IMR-90 (cell line): ENCODE measurements around the gene B3GALT4. TPM values are rescaled to one million over a fixed set of nuclear protein-coding genes. Genes with fewer than 3 reads are reported as not detected.

Source experiments
- ATAC-seq: fragments of 200-7000 bp; cut with Tn5 transposase; 2 replicates; pipeline ENCODE4 v1.9.1; 2020; ENCODE audit warnings: low read depth, mild to moderate bottlenecking, moderate library complexity
- BruUV-seq: library from RNA; stranded (reverse); fragments of 400-500 nt; replicated peaks from 2 replicates; lab custom pipeline; 2021; lab: Mats Ljungman, UMichigan
- CTCF ChIA-PET: fragments of 300-600 bp; formaldehyde crosslinking; extraction: SDS; loops from one replicate; lab custom pipeline; 2021; ENCODE audit warnings: antibody characterized with exemption; lab: Yijun Ruan, JAX
- POLR2A ChIA-PET: fragments of 300-600 bp; sonication (Branson Sonifier 250); formaldehyde crosslinking; loops from one replicate; lab custom pipeline; 2022; ENCODE audit warnings: antibody characterized with exemption; ENCODE audit not compliant: unreplicated experiment; lab: Charles Lee
- DNase-seq: peaks from one replicate; pipeline ENCODE4 v3.0.0; 2013
- H2AFZ ChIP-seq: replicated peaks from 2 replicates; pipeline ENCODE3; 2013; ENCODE audit warnings: low read length, mild to moderate bottlenecking; ENCODE audit not compliant: poor library complexity
- H2AK5ac ChIP-seq: 2 replicates; pipeline ENCODE4 v1.6.1; 2013; ENCODE audit warnings: low read depth, low read length, inconsistent platforms
- H2AK9ac ChIP-seq: replicated peaks from 2 replicates; pipeline ENCODE3; 2013; ENCODE audit warnings: mild to moderate bottlenecking, low read depth, low read length, moderate library complexity; ENCODE audit not compliant: poor library complexity
- H2BK120ac ChIP-seq: 2 replicates; pipeline ENCODE4 v1.6.1; 2013; ENCODE audit warnings: low read depth, low read length, inconsistent platforms
- H2BK15ac ChIP-seq: 3 replicates; pipeline ENCODE4 v1.6.1; 2013; ENCODE audit warnings: low read depth, low read length, inconsistent platforms
- H2BK20ac ChIP-seq: 2 replicates; pipeline ENCODE4 v1.6.1; 2013; ENCODE audit warnings: low read depth, mild to moderate bottlenecking, inconsistent platforms, low read length, moderate library complexity
- H2BK5ac ChIP-seq: 2 replicates; pipeline ENCODE4 v1.6.1; 2013; ENCODE audit warnings: mild to moderate bottlenecking, low read depth, low read length, inconsistent platforms; ENCODE audit not compliant: poor library complexity, severe bottlenecking
- H3K14ac ChIP-seq: replicated peaks from 2 replicates; pipeline ENCODE4 v1.6.1; 2013; ENCODE audit warnings: low read depth, low read length, inconsistent platforms
- H3K18ac ChIP-seq: 2 replicates; pipeline ENCODE4 v1.6.1; 2013; ENCODE audit warnings: low read depth, low read length, control low read depth
- H3K23ac ChIP-seq: 2 replicates; pipeline ENCODE4 v1.6.1; 2013; ENCODE audit warnings: low read depth, low read length, inconsistent platforms
- H3K27ac ChIP-seq: 2 replicates; pipeline ENCODE4 v1.5.1; 2013; ENCODE audit warnings: mild to moderate bottlenecking, control low read depth, low read length; ENCODE audit not compliant: insufficient read depth
- H3K27me3 ChIP-seq: 2 replicates; pipeline ENCODE4 v1.6.1; 2013; ENCODE audit warnings: low read length; ENCODE audit not compliant: control insufficient read depth, insufficient read depth
- H3K36me3 ChIP-seq: 2 replicates; pipeline ENCODE4 v1.6.1; 2013; ENCODE audit warnings: low read length, mixed read lengths; ENCODE audit not compliant: control insufficient read depth, insufficient read depth
- H3K4ac ChIP-seq: 2 replicates; pipeline ENCODE4 v1.6.1; 2013; ENCODE audit warnings: low read depth, low read length, inconsistent platforms
- H3K4me1 ChIP-seq: 2 replicates; pipeline ENCODE4 v1.6.1; 2013; ENCODE audit warnings: low read length, mixed read lengths; ENCODE audit not compliant: control insufficient read depth, insufficient read depth
- H3K4me2 ChIP-seq: 2 replicates; pipeline ENCODE4 v1.6.1; 2013; ENCODE audit warnings: low read depth, mild to moderate bottlenecking, control low read depth, low read length, moderate library complexity
- H3K4me3 ChIP-seq: 2 replicates; pipeline ENCODE4 v1.5.1; 2013; ENCODE audit warnings: low read depth, mild to moderate bottlenecking, control low read depth, low read length, moderate library complexity; ENCODE audit not compliant: insufficient read depth
- H3K56ac ChIP-seq: 2 replicates; pipeline ENCODE4 v1.6.1; 2013; ENCODE audit warnings: low read length, inconsistent platforms; ENCODE audit not compliant: insufficient read depth; ENCODE audit errors: extremely low read depth
- H3K79me1 ChIP-seq, 2 experiments: 2 replicates each; pipeline ENCODE4 v1.6.1; 2013; ENCODE audit warnings: low read length in 2 of 2, inconsistent platforms in 1 of 2, low read depth in 1 of 2
- H3K9ac ChIP-seq: 2 replicates; pipeline ENCODE4 v1.6.1; 2013; ENCODE audit warnings: low read depth, low read length, control low read depth
- H3K9me1 ChIP-seq: 2 replicates; pipeline ENCODE4 v1.6.1; 2013; ENCODE audit warnings: low read length, inconsistent platforms; ENCODE audit not compliant: insufficient read depth
- H3K9me3 ChIP-seq: 2 replicates; pipeline ENCODE4 v1.6.1; 2013; ENCODE audit warnings: low read length; ENCODE audit not compliant: control insufficient read depth, insufficient read depth
- H4K20me1 ChIP-seq: 2 replicates; pipeline ENCODE4 v1.6.1; 2013; ENCODE audit warnings: low read length, inconsistent platforms; ENCODE audit not compliant: insufficient read depth
- H4K5ac ChIP-seq: 2 replicates; pipeline ENCODE4 v1.6.1; 2013; ENCODE audit warnings: mild to moderate bottlenecking, low read depth, low read length, control low read depth
- H4K8ac ChIP-seq, 2 experiments: 2 replicates each; pipeline ENCODE4 v1.6.1; 2013; ENCODE audit warnings: low read depth in 2 of 2, low read length in 2 of 2, control low read depth in 1 of 2, inconsistent platforms in 1 of 2
- H4K91ac ChIP-seq: 2 replicates; pipeline ENCODE4 v1.6.1; 2013; ENCODE audit warnings: low read depth, low read length, inconsistent platforms; ENCODE audit not compliant: insufficient read depth
- BHLHE40 ChIP-seq: fragments of 150-350 bp; IDR thresholded peaks from 2 replicates; pipeline ENCODE4 v1.6.1; 2016; ENCODE audit warnings: mild to moderate bottlenecking, low read depth, low read length
- MAFK ChIP-seq: IDR thresholded peaks from 2 replicates; pipeline ENCODE4 v1.6.1; 2012; ENCODE audit warnings: low read depth, low read length, improper control_type of control experiment
- POLR2A ChIP-seq: IDR thresholded peaks from 2 replicates; pipeline ENCODE4 v1.6.1; 2012; ENCODE audit warnings: mild to moderate bottlenecking, low read depth, low read length
- RAD21 ChIP-seq: IDR thresholded peaks from 2 replicates; pipeline ENCODE4 v1.6.1; 2012; ENCODE audit warnings: low read length, improper control_type of control experiment
- RFX5 ChIP-seq: IDR thresholded peaks from 2 replicates; pipeline ENCODE4 v1.8.0; 2012; ENCODE audit warnings: low read depth, mild to moderate bottlenecking, low read length, moderate library complexity
- WGBS, 2 experiments: methylation state at CpG; one replicate each; pipeline versions ENCODE4 v1.1.5 to v1.1.7; 2013; ENCODE audit warnings: missing lambda C conversion rate in 2 of 2; ENCODE audit not compliant: insufficient read length in 1 of 2; ENCODE audit errors: extremely low coverage in 2 of 2; 5-methylcytosine and 5-hydroxymethylcytosine counted together
- dilution Hi-C: fragments of 300-500 bp; cut with HindIII; formaldehyde crosslinking; loops from one replicate; pipeline ENCODE4 v1.14.3; 2018; ENCODE audit warnings: low sequenced_read_pairs; ENCODE audit not compliant: unreplicated experiment
- in situ Hi-C: fragments of 300-500 bp; cut with MboI; formaldehyde crosslinking; loops from 3 replicates; pipeline ENCODE4 v1.14.3; 2019; ENCODE audit warnings: low sequenced_read_pairs, inconsistent platforms, mixed read lengths
- intact Hi-C: fragments of 100-400 bp; cut with micrococcal nuclease; formaldehyde crosslinking; loops from 2 replicates; pipeline ENCODE4 v1.10.0; 2022
- polyA plus RNA-seq, 3 experiments: library from polyadenylated mRNA; depleted of rRNA; stranded (reverse); fragments of >200 nt; gene quantifications; 2 replicates each; pipeline ENCODE4 v1.2.3, GENCODE V29; 2012; ENCODE audit warnings: low replicate concordance in 1 of 3
- total RNA-seq: library from RNA; depleted of rRNA; stranded (reverse); fragments of >200 nt; gene quantifications from 2 replicates; pipeline ENCODE4 v1.2.3, GENCODE V29; 2012
- TF ChIP-seq, protein P1 (sequence below): fragments of 150-350 bp; IDR thresholded peaks from 2 replicates; pipeline ENCODE4 v1.6.1; 2016; ENCODE audit warnings: low read depth, mild to moderate bottlenecking, low read length, moderate library complexity, borderline replicate concordance
- TF ChIP-seq, protein P2 (sequence below): conservative IDR thresholded peaks from 2 replicates; pipeline ENCODE4 v1.5.1; 2012; ENCODE audit warnings: mild to moderate bottlenecking, low read depth, low read length, improper control_type of control experiment

Gene B3GALT4
- total and polyA plus RNA-seq, 2 of the 4 experiments (the other 2 are of a cell fraction), result 0.70 to 0.72 TPM

DNA sequence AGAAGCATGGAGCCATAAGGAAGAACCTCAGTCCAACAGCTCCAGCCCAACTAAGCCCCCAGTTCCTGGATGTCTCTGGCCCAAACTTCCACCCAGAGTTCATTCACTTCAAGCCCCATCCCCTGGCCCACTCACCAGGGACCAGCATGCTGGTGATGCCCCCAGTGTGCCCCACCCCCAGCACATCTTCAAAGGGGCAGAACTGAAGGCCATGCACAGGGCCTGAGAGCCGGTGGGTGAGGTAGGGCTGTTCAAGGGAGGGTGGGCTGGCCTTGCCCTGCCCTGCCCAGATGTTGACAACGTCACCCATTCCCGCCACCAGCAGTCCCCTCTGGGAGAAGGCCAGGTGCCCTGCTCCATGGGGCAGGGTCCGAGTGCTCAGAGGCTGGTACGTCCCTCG lies 3.6 kb downstream of the B3GALT4 start:
- no peak for ATAC-seq
- H3K14ac ChIP-seq, result no peak overlapping the region
- no peak overlapping the region for H3K4me3 ChIP-seq
- no peak overlapping the region for H4K8ac ChIP-seq
- H4K5ac ChIP-seq, result no peak overlapping the region
- no peak overlapping the region for H4K91ac ChIP-seq
- dilution Hi-C loops (no loop called here), intact Hi-C loops (no loop called here), in situ Hi-C loops (no loop called here)
- H3K27ac ChIP-seq, result no peak overlapping the region
- DNase-seq, result no peak
- TF ChIP-seq, protein P1, sequence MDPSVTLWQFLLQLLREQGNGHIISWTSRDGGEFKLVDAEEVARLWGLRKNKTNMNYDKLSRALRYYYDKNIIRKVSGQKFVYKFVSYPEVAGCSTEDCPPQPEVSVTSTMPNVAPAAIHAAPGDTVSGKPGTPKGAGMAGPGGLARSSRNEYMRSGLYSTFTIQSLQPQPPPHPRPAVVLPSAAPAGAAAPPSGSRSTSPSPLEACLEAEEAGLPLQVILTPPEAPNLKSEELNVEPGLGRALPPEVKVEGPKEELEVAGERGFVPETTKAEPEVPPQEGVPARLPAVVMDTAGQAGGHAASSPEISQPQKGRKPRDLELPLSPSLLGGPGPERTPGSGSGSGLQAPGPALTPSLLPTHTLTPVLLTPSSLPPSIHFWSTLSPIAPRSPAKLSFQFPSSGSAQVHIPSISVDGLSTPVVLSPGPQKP, result no peak
- TF ChIP-seq, protein P2, sequence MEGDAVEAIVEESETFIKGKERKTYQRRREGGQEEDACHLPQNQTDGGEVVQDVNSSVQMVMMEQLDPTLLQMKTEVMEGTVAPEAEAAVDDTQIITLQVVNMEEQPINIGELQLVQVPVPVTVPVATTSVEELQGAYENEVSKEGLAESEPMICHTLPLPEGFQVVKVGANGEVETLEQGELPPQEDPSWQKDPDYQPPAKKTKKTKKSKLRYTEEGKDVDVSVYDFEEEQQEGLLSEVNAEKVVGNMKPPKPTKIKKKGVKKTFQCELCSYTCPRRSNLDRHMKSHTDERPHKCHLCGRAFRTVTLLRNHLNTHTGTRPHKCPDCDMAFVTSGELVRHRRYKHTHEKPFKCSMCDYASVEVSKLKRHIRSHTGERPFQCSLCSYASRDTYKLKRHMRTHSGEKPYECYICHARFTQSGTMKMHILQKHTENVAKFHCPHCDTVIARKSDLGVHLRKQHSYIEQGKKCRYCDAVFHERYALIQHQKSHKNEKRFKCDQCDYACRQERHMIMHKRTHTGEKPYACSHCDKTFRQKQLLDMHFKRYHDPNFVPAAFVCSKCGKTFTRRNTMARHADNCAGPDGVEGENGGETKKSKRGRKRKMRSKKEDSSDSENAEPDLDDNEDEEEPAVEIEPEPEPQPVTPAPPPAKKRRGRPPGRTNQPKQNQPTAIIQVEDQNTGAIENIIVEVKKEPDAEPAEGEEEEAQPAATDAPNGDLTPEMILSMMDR, result no peak
- TF ChIP-seq RFX5 (no peak), MAFK (no peak), BHLHE40 (no peak), POLR2A (no peak), RAD21 (no peak)
- H3K23ac ChIP-seq, result no peak overlapping the region
- no peak overlapping the region for H2BK20ac ChIP-seq
- H3K56ac ChIP-seq, result no peak overlapping the region
- no peak overlapping the region for H3K4me2 ChIP-seq
- peaks cover 13 to 32% of the 10 kb centered on the region in 2 experiments; a peak in 3 of 4 replicates for H3K79me1 ChIP-seq
- no peak overlapping the region for H2BK15ac ChIP-seq
- H3K9me3 ChIP-seq, result no peaks in the 10 kb centered on the region
- no peak overlapping the region for H3K9ac ChIP-seq
- no peak overlapping the region for H2BK120ac ChIP-seq
- peaks cover 44% of the 10 kb centered on the region for H4K20me1 ChIP-seq
- no peak overlapping the region for H2BK5ac ChIP-seq
- H2AFZ ChIP-seq, result no peak overlapping the region
- CTCF ChIA-PET, result interaction anchor here (0.6 kb wide), 1 partner anchor 75 kb away, joined by 5 read pairs; no protein-coding TSS in a partner anchor
- 96% methylated on average over 4 of the region's 6 CpGs; no CpG with 5 or more reads in 1 of the 2 experiments for WGBS, 2 experiments
- POLR2A ChIA-PET, result interaction anchor here (0.6 kb wide), 1 partner anchor 9 kb away, joined by 3 read pairs; the partner anchor contains the start of genes RPS18 and VPS52
- H3K4me1 ChIP-seq, result peaks cover 6% of the 10 kb centered on the region
- no peak overlapping the region for H2AK9ac ChIP-seq
- H2AK5ac ChIP-seq, result no peak overlapping the region
- no peak overlapping the region for H3K18ac ChIP-seq
- no TSS peak for BruUV-seq
- H3K27me3 ChIP-seq, result no peaks in the 10 kb centered on the region
- no peaks in the 10 kb centered on the region for H3K9me1 ChIP-seq
- no peak overlapping the region for H3K4ac ChIP-seq
- peaks cover 58% of the 10 kb centered on the region for H3K36me3 ChIP-seq
